Activated naive CD8-positive, alpha-beta T cell treated with anti-CD3 and anti-CD28 coated beads, Interleukin-2, amount 50 U/mL, for 24 hours (primary cell): ENCODE results near the gene RDX.
"Not testable (repeated sequence)": the region's sequence is repeated elsewhere in the genome, so short reads cannot be mapped to it uniquely, and the experiment has no call there.

Experiments used
- ATAC-seq: fragments of 150-1000 bp; cut with Tn5 transposase; one replicate; pipeline ENCODE4 v1.10.0; 2021
- DNase-seq: peaks from one replicate; pipeline ENCODE4 v3.0.0; 2021
- H3K27ac Mint-ChIP-seq: one replicate; pipeline ENCODE4 v1.8.0; 2021; ENCODE audit warnings: mild to moderate bottlenecking, mixed read lengths
- H3K27me3 Mint-ChIP-seq: one replicate; pipeline ENCODE4 v1.8.0; 2021; ENCODE audit warnings: mixed read lengths
- H3K36me3 Mint-ChIP-seq: one replicate; pipeline ENCODE4 v1.8.0; 2021; ENCODE audit warnings: low read depth, mixed read lengths
- H3K4me1 Mint-ChIP-seq: one replicate; pipeline ENCODE4 v1.8.0; 2021; ENCODE audit warnings: mixed read lengths
- H3K4me3 Mint-ChIP-seq: one replicate; pipeline ENCODE4 v1.8.0; 2021; ENCODE audit warnings: mild to moderate bottlenecking, moderate library complexity, mixed read lengths
- H3K9me3 Mint-ChIP-seq: one replicate; pipeline ENCODE4 v1.8.0; 2021; ENCODE audit warnings: mixed read lengths

RDX gene

GRCh38 chr11:110217936-110218335 lies 78.5 kb downstream of the RDX start:
- Mint-ChIP-seq H3K4me1 (no peaks in the 10 kb centered on the region), H3K27ac (no peak overlapping the region), H3K36me3 (no peaks in the 10 kb centered on the region), H3K27me3 (no peaks in the 10 kb centered on the region), H3K4me3 (no peak overlapping the region), H3K9me3 (no peaks in the 10 kb centered on the region)
- ATAC-seq (no peak), DNase-seq (no peak)

- Mint-ChIP-seq H3K36me3 (no peaks in the 10 kb centered on the region), H3K27me3 (no peaks in the 10 kb centered on the region), H3K4me1 (no peaks in the 10 kb centered on the region), H3K27ac (no peak overlapping the region), H3K9me3 (no peaks in the 10 kb centered on the region), H3K4me3 (no peak overlapping the region)
- ATAC-seq (no peak), DNase-seq (no peak)
These were observed 79.1 kb downstream of the RDX start for GRCh38 chr11:110217223-110217877.

GRCh38 chr11:110209313-110209694 lies 87.1 kb downstream of the RDX start:
- H3K4me3 Mint-ChIP-seq, H3K4me1 Mint-ChIP-seq, H3K27ac Mint-ChIP-seq, H3K27me3 Mint-ChIP-seq, DNase-seq, ATAC-seq, H3K9me3 Mint-ChIP-seq, H3K36me3 Mint-ChIP-seq: not testable (repeated sequence)

- H3K4me1 Mint-ChIP-seq, DNase-seq, H3K27ac Mint-ChIP-seq, ATAC-seq, H3K27me3 Mint-ChIP-seq, H3K36me3 Mint-ChIP-seq, H3K9me3 Mint-ChIP-seq: not testable (repeated sequence)
- H3K4me3 Mint-ChIP-seq, result peak overlapping the region; percentile 56
These were observed 87.6 kb downstream of the RDX start for GRCh38 chr11:110208678-110209312.

GRCh38 chr11:110207123-110207522 lies 89.3 kb downstream of the RDX start:
- no peak for DNase-seq
- ATAC-seq, result no peak
- no peak overlapping the region for H3K4me3 Mint-ChIP-seq
- no peaks in the 10 kb centered on the region for H3K36me3 Mint-ChIP-seq
- H3K27me3 Mint-ChIP-seq, result peaks cover 5% of the 10 kb centered on the region
- H3K9me3 Mint-ChIP-seq, result no peaks in the 10 kb centered on the region
- H3K27ac Mint-ChIP-seq, result no peak overlapping the region
- no peaks in the 10 kb centered on the region for H3K4me1 Mint-ChIP-seq

- H3K27me3 Mint-ChIP-seq, result peaks cover 2% of the 10 kb centered on the region
- H3K27ac Mint-ChIP-seq, result no peak overlapping the region
- H3K9me3 Mint-ChIP-seq, result no peaks in the 10 kb centered on the region
- H3K36me3 Mint-ChIP-seq, result no peaks in the 10 kb centered on the region
- H3K4me1 Mint-ChIP-seq, result no peaks in the 10 kb centered on the region
- DNase-seq (no peak), ATAC-seq (no peak)
- H3K4me3 Mint-ChIP-seq, result no peak overlapping the region
These were observed 95.6 kb downstream of the RDX start for GRCh38 chr11:110200836-110201235.

- ATAC-seq (peak; percentile 59), DNase-seq (no peak)
- Mint-ChIP-seq H3K27me3 (peaks cover 4% of the 10 kb centered on the region), H3K36me3 (no peaks in the 10 kb centered on the region), H3K4me1 (no peaks in the 10 kb centered on the region), H3K9me3 (no peaks in the 10 kb centered on the region), H3K27ac (no peak overlapping the region), H3K4me3 (no peak overlapping the region)
These were observed 96.2 kb downstream of the RDX start for GRCh38 chr11:110200241-110200640.

- no peaks in the 10 kb centered on the region for H3K4me1 Mint-ChIP-seq
These were observed 97.0 kb downstream of the RDX start for GRCh38 chr11:110199184-110199981.

GRCh38 chr11:110198031-110198729 lies 98.2 kb downstream of the RDX start:
- Mint-ChIP-seq H3K4me1 (no peaks in the 10 kb centered on the region), H3K36me3 (no peaks in the 10 kb centered on the region), H3K27ac (no peak overlapping the region), H3K4me3 (no peak overlapping the region), H3K27me3 (peaks cover 6% of the 10 kb centered on the region), H3K9me3 (no peaks in the 10 kb centered on the region)
- DNase-seq (no peak), ATAC-seq (no peak)

More at GRCh38 chr11:110199184-110199981, 97.0 kb downstream of the RDX start:
- Mint-ChIP-seq H3K27me3 (peaks cover 5% of the 10 kb centered on the region), H3K9me3 (no peaks in the 10 kb centered on the region), H3K36me3 (no peaks in the 10 kb centered on the region), H3K27ac (no peak overlapping the region), H3K4me3 (no peak overlapping the region)
- no peak for ATAC-seq
- DNase-seq, result no peak

- Mint-ChIP-seq H3K9me3 (no peaks in the 10 kb centered on the region), H3K27me3 (peaks cover 7% of the 10 kb centered on the region), H3K27ac (no peak overlapping the region), H3K36me3 (no peaks in the 10 kb centered on the region), H3K4me3 (no peak overlapping the region), H3K4me1 (peaks cover 12% of the 10 kb centered on the region)
- no peak for ATAC-seq
- no peak for DNase-seq
These were observed 99.5 kb downstream of the RDX start for GRCh38 chr11:110196884-110197420.

GRCh38 chr11:110196241-110196754 lies 100.1 kb downstream of the RDX start:
- Mint-ChIP-seq H3K36me3 (no peaks in the 10 kb centered on the region), H3K4me1 (peaks cover 13% of the 10 kb centered on the region), H3K4me3 (no peak overlapping the region), H3K27ac (no peak overlapping the region), H3K27me3 (peaks cover 9% of the 10 kb centered on the region), H3K9me3 (no peaks in the 10 kb centered on the region)
- ATAC-seq (no peak), DNase-seq (no peak)

- not testable (repeated sequence) for H3K4me3 Mint-ChIP-seq
These were observed 102.1 kb downstream of the RDX start for GRCh38 chr11:110194211-110194766.

GRCh38 chr11:110192604-110193282 lies 103.7 kb downstream of the RDX start:
- H3K27ac Mint-ChIP-seq, H3K36me3 Mint-ChIP-seq, H3K4me3 Mint-ChIP-seq, DNase-seq, H3K9me3 Mint-ChIP-seq: not testable (repeated sequence)
- peaks cover 13% of the 10 kb centered on the region for H3K4me1 Mint-ChIP-seq
- peaks cover 24% of the 10 kb centered on the region for H3K27me3 Mint-ChIP-seq
- ATAC-seq, result peak; percentile 66

More at GRCh38 chr11:110194211-110194766, 102.1 kb downstream of the RDX start:
- Mint-ChIP-seq H3K27me3 (peaks cover 22% of the 10 kb centered on the region), H3K4me1 (peaks cover 13% of the 10 kb centered on the region)
- not testable (repeated sequence) for ATAC-seq, H3K27ac Mint-ChIP-seq, DNase-seq, H3K9me3 Mint-ChIP-seq, H3K36me3 Mint-ChIP-seq
